ENCODE data around the gene MED28.
"Not testable (repeated sequence)": the region's sequence is repeated elsewhere in the genome, so short reads cannot be mapped to it uniquely, and the experiment has no call there.

MED28 gene, protein sequence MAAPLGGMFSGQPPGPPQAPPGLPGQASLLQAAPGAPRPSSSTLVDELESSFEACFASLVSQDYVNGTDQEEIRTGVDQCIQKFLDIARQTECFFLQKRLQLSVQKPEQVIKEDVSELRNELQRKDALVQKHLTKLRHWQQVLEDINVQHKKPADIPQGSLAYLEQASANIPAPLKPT
- total RNA-seq, result 57.5 to 126 (median 113) reads per million in 4 experiments

- peak; percentile 94 for DNase-seq
Observed at GRCh38 chr4:17614416-17615299, at the start of gene MED28. TSS of gene MED28 (plus strand) at chr4:17614641. CDS start at chr4:17614655, 14 bp downstream.

GRCh38 chr4:17565846-17566245 is 48.6 kb upstream of the MED28 start:
- DNase-seq, result no peak

- DNase-seq, result no peak
Observed at GRCh38 chr4:17567271-17567670, 47.2 kb upstream of the MED28 start.

GRCh38 chr4:17574206-17574605 is 40.2 kb upstream of the MED28 start:
- DNase-seq, result no peak

DNA sequence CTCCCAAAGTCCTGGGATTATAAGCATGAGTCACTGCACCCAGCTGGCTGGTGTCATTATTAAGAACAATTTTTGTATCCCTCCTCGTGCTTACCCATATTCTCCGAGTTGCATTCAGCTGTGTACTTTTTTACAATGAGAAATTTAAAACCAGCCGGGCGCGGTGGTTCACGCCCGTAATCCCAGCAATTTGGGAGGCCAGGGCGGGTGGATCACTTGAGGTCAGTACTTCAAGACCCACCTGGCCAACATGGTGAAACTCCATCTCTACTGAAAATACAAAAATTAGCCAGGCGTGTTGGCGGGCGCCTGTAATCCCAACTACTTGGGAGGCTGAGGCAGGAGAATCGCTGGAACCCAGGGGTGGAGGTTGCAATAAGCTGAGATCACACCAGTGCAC is 39.3 kb upstream of the MED28 start:
- DNase-seq, result not testable (repeated sequence)

DNA sequence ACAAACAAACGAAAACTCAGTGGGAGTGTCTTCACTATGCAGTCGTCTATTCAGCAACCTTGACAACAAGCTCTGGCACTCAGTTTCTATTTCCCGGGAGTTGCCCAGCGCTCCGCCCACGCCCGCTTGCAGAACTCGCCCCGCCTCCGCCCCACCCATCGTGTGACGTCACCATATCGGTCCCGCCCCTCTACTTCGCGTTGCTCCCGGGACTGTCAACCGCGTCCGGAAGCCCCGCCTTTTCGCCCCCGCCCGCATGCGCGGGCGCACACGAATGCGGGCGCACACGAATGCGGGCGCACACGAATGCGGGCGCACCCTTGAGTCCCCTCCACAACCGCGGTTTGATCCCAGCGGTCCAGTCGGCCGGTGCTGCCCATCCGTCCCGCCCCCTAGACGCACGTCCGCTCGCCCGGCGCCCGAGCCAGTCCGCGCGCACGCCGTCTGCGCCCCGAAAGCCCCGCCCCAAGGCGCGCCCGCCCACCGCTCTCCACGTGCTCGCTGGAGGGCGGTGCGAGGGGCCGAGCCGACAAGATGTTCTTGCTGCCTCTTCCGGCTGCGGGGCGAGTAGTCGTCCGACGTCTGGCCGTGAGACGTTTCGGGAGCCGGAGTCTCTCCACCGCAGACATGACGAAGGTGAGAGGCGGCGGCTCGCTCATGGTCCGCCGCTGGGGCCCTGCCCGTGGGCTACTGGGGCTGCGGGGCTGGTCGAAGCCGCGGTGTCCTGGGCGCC is 37.3 kb upstream of the MED28 start, which contains the start of gene LAP3:
LAP3 (plus strand) TSS at position 267 of the 733 bp plus-strand sequence; CDS start at position 535, 268 bp downstream.
- DNase-seq, result peak; percentile 99

- peak; percentile 48 for DNase-seq
Observed at GRCh38 chr4:17577665-17578481, 36.6 kb upstream of the MED28 start.

DNA sequence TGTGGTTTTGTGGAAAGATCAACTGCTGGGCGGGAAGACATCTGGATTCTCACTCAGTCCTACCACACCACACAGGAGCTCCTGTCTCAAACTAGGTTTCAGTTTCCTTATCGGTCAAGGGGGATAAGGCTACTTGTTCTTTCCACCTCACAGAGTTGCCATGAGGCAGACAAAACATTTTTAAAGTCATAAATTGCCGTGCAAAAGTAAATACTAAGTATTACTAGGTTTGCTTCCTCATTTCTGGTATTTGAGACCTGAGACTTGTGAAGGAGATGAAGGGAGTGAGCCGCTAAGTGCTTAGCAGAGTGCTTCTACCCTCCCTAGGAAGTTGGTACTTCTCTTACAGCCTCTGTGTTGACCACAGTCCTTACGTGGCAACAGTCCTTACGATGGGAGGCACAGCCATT is 36.0 kb upstream of the MED28 start:
- DNase-seq, result no peak

DNA sequence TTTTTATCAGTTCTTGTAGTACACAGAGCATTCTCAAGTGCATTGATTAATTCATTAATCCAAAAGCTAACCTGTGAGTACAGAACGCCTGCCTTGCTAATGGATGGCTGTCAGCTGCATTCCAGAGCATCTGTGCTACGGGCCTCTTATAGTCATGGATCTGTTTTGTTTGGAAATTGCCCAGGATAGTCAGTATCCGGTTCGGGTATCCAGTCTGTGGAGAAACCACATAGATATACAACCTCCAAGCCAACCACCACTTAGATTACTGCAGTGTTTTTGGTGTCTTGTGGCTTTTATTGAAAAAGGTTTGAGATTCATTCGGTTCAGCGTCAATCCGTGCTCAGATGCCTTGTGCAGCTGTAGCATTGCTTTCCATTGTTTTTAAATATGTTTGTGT is 33.5 kb upstream of the MED28 start:
- no peak for DNase-seq

- DNase-seq, result no peak
Observed at GRCh38 chr4:17583276-17583675, 31.2 kb upstream of the MED28 start.

DNA sequence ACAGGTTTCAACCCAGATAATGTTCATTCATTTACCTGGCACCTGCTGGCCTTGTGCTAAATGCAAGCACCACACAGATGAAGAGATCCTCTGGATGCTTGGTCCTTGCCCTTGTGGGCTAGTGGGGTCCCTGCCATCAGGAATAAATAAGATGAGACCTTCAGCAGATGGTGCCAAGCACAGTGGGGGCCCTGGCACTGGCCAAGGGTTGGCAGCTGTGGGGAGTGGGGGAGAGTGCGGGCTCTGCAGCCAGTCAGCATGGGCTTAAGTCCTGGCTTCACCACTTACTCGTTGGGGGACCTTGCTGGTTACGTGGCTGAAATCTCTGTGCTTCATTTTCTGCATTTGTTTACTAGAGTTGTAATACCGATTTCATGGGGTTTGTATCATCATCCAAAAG is 30.5 kb upstream of the MED28 start:
- DNase-seq, result no peak

DNA sequence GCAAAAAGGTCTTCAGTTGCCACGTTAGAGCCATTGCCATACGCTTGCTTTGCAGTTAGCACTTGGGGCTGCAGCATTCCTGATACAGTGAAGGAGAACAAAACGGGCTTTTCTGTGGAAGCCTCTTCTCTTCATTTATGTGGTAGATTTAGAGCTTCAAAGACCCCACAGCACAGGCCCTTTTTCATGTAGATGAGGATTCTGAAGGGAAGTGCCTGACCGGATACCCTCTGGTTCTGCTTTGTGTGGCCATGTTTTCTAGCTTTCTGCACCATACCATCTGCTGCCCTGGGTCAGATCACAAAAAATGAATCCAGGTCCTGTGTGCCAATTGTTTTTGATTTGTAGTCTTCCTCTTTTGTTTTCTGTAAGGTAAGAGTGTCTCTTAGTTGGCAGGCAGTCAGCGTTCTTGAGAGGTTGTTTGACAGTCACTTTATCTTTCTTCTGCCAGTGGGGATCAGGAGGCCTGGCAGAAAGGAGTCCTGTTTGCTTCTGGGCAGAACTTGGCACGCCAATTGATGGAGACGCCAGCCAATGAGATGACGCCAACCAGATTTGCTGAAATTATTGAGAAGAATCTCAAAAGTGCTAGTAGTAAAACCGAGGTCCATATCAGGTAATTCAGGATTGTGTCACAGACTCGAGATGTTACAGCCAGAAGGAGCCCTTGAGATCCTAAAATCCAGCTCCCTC is 29.8 kb upstream of the MED28 start:
- no peak for DNase-seq

DNA sequence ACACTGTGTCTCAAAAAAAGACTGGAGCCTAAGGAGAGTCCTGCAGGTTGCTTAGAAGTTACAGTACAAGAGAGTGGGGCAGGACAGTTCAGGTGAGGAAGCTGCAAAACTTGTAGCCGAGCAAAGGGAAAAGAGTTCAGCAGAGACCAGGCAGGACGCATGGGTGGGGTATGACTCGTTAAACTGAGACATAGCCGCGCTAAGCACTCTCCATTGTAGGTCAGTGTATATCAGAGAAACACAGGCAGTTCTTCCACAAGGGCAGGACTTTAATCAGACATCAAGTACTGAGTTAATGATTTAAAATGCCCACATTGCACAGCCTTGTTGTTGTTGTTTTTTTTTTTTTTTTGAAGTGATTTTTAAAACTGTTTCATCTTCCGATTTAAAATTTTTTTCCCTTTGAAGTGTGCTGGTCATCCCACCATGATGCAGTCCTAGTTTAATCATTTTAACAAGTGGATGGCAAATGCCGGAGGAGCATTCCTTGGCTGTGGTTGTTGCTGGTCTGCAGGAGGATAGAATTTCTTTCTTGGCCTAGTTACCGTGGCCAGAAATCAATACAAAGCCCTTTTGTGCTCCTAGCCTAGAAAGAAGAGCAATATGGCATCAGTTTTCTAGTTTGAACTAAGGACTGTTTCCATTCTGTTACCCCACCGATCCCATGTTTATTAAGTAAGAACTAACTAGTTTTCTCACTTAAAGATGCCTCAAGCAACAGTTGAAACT is 27.2 kb upstream of the MED28 start:
- DNase-seq, result no peak

- DNase-seq, result no peak
Observed at GRCh38 chr4:17589355-17589754, 25.1 kb upstream of the MED28 start.

GRCh38 chr4:17595471-17596005 is 18.9 kb upstream of the MED28 start:
- DNase-seq, result no peak

DNA sequence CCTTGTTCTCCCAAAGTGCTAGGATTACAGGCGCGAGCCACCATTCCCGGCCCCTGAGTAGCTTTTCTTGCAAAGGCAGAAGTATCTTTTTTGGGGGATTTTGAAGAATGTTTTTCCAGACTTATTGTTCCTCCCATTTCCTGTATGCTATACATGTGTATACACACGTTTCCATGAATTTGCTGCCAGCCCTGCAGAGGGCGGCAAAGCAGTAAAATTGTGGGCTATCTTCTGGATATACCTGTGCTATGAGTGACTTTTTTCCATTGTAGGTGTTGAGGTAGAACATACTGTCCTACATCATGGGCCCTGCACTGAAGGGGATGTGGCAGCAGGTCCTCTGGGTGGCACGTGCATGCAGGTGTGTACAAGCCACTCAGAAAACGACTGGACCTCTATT is 16.9 kb upstream of the MED28 start:
- no peak for DNase-seq

GRCh38 chr4:17599826-17600225 is 14.6 kb upstream of the MED28 start:
- no peak for DNase-seq

GRCh38 chr4:17605236-17605635 is 9.2 kb upstream of the MED28 start:
- DNase-seq, result no peak

DNA sequence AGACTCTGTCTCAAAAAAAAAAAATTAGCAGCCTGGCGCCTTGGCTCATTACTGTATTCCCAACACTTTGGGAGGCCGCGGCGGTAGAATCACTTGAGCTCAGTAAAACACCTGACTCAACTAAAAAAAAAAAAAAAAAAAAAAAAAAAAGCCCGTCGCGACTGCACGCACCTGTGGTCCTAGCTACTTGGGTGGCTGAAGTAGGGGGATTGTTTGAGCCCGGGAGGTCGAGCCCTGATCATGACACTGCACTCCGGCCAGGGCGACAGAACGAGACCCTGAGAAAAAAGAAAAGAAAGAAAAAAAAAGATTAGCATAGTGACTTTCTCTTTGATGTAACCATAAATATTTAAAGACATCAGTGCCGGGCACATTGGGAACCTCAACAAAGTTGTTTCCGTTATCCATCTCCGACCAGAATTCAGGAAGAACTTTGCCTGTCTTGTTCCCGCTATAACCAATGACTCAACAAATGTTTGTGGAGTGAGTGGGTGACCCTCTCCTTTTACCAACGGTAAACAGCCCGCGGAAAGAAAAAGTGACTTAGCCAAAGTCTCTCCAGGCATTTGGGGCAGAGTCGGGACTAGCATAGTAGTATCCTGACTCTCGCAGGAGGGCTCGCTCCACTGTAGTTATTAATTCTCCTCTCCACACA is 553 bp upstream of the MED28 start:
- DNase-seq, result peak; percentile 25

GRCh38 chr4:17616283-17616682 is 1.8 kb downstream of the MED28 start:
- no peak for DNase-seq
